NCI-H69 (cell line): ENCODE data around the gene INTS13.
A peak's percentile ranks its signal among the peaks of the same experiment; 100 is the strongest.
"Not testable (repeated sequence)": the region's sequence is repeated elsewhere in the genome, so short reads cannot be mapped to it uniquely, and the experiment has no call there.

Experiments used
- DNase-seq: peaks from one replicate; lab custom pipeline; 2025; lab: John Stamatoyannopoulos, UW

Gene INTS13

DNA sequence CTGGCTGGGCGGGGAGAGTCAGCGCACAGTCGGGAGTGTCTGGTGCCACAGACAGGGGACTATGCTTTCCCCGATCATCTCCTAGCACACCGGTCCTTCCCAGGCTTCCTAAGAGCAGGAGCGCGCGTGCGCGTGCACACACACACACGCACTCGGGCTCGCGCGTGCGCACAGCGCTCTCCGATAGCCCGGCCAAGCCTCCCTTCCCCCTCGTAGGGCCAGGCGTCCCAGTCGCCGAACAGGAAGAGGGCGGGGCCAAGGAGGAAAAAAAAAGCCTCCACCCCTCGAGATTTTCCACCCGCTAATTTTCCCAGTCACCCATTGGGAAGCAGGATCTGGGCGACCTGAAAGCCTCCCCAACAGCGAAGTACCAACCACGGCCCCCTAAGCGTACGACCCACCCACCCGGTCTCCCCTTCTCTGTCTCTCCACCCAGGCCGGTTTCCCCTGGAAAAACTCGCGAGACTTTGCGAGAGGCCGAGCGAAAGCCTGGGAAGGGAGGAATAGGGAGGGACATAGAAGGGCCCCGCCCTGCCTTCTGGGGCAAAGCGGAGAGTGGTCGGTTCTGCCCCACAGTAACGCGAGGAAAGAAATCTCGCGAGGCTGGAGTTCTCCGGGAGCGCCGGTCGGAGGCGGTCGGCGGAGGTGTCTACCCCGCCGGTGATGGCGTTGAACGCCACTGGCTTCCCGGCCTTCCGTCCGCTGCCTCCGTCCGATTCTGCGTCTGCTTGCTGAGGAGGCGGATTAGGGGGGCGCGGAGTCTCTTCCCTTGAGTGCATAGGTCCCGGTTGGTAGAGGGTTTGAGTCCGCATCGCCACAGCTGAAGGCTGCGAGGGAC lies at the start of gene INTS13, which contains the start of gene FGFR1OP2:
INTS13 (minus strand) TSS at position 119 of the 838 bp plus-strand sequence. CDS start 1,178 bp downstream, outside the sequence.
FGFR1OP2 (plus strand) TSS at position 608 of the 838 bp plus-strand sequence. CDS start 15,689 bp downstream, outside the sequence.
- DNase-seq = peak; percentile 96

GRCh38 chr12:26982866-26983265 lies 45.1 kb upstream of the INTS13 start:
- DNase-seq = no peak

GRCh38 chr12:26979733-26980132 lies 42.0 kb upstream of the INTS13 start:
- no peak for DNase-seq

- no peak for DNase-seq
These were observed 41.0 kb upstream of the INTS13 start for GRCh38 chr12:26978801-26979200.

GRCh38 chr12:26976687-26977086 lies 38.9 kb upstream of the INTS13 start:
- no peak for DNase-seq

GRCh38 chr12:26971963-26972362 lies 34.2 kb upstream of the INTS13 start:
- no peak for DNase-seq

GRCh38 chr12:26970136-26970535 lies 32.4 kb upstream of the INTS13 start:
- no peak for DNase-seq

GRCh38 chr12:26966842-26967241 lies 29.1 kb upstream of the INTS13 start:
- DNase-seq = no peak

- no peak for DNase-seq
These were observed 25.6 kb upstream of the INTS13 start for GRCh38 chr12:26963413-26963812.

GRCh38 chr12:26961803-26962202 lies 24.0 kb upstream of the INTS13 start:
- no peak for DNase-seq

DNA sequence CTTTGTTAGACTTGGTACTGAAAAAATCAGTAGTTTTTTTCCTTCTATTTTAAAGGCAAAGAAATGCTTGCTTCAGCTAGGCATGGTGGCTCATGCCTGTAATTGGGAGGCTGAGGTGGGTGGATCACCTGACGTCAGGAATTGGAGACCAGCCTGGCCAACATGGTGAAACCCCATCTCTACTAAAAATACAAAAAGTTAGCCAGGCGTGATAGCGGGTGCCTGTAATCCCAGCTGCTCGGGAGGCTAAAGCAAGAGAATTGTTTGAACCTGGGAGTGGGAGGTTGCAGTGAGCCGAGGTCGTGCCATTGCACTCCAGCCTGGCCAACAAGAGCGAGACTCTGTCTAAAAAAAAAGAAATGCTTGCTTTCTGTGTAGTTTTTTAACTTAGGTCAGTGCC lies 23.6 kb upstream of the INTS13 start:
- not testable (repeated sequence) for DNase-seq

- DNase-seq = no peak
These were observed 16.2 kb upstream of the INTS13 start for GRCh38 chr12:26954027-26954426.

- DNase-seq = no peak
These were observed 15.7 kb upstream of the INTS13 start for GRCh38 chr12:26953447-26953846.

GRCh38 chr12:26948309-26948708 lies 10.5 kb upstream of the INTS13 start:
- DNase-seq = no peak

DNA sequence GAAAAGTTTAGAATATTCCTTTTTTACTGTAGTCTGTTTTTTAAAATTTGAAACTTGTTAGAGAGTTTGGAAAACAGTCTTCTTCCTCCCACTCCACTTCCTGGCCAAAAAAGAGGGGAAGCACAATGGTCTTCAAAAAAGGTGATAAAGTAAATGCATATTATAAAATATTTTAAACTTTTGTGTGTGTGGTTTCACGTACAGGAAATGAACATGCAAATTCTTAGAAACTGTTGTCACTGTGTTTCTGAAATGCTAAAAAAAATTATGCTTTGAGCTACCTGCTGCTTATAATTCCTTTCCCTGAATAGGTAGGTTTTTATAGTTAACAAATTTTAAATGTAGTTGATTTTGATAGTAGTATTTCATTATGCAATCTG lies 3.4 kb upstream of the INTS13 start:
- no peak for DNase-seq

DNA sequence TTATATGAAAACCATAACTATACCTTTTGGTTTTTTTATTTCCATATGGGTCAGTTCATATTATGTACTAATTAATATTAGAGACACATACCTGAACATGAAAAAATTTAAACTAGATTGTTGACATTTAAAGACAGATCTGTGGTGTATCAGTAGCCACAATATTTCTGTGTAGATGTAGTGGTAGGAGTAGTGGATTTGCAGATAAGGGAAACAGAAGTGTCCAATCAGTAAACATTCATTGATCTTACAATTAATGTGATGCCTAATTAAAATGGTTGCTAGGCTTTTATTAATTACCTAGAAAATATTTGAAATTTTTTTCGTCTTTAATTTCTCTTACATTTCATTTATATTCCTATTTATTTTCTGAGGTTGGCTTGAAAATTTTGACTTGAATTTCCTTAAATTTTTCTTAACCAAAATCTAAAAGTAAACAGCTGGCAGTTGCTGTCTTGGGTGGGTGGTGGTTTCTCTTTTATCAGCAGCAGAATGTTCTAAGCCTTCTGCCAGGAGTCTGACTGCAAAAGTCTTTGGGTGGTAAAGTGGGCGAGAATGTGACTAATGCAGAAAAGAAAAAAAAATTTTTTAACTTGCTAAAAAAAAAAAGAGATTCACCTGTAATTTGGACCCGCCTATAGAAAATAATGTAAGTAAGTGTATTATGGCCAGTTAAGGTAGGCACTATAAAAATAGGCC lies 2.9 kb upstream of the INTS13 start:
- DNase-seq = no peak

GRCh38 chr12:26939953-26940352 lies 2.2 kb upstream of the INTS13 start:
- no peak for DNase-seq

DNA sequence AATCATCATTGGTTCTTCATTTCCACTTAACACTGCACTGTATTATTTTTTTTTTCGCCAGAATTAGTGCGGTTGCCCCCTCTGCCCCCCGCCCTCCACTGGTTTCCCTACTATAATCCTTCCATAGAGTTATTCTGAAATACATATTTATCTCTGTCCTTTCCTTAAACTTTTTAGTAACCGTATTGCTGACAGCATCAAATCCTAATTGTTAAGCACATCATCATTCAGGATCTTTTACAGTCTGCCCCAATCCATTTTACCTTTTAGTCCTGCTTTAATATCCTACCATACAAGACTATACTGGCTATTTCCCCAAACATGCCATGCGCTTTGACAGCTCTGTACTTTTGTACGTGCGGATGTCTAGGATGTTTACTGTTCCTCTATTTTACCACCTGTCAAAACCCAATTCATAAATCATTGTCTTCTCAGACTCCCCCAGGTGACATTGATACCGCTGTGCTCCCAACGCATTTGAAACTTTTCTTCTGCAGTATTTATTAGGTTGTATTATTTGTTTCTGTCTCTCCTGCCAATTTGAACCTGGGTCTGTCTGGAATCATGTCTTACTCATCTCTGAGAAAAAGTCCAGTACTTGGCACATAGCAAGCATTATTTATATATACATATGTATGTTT lies 1.5 kb upstream of the INTS13 start:
- peak; percentile 7 for DNase-seq

- DNase-seq = peak; percentile 65
These were observed 901 bp upstream of the INTS13 start for GRCh38 chr12:26938701-26939062.

DNA sequence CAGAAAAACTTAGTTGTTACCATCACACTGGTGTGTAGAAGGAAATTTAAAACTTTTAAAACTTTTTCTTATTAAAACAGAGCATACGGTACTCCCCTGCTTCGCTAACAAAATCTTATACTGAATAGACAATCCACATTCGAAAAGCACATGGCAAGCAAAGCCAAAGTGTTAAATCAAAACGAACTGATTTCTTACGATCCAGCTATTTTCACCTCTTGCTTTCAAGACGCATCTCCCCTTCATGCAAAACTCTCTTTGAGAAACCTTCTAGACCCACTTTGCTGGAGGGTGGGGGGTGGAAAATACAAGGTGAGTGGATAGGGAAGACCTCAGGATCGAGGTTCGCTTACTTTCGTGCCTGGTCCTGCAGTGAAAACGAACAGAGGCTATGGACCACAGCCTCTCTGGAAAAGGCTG lies 328 bp downstream of the INTS13 start:
- DNase-seq = no peak

GRCh38 chr12:26936559-26937442 lies 980 bp downstream of the INTS13 start:
- no peak for DNase-seq
